GM23338 (cell line): ENCODE measurements around the gene SYNRG. TPM values are rescaled to one million over a fixed set of nuclear protein-coding genes. Genes with fewer than 3 reads are reported as not detected.

Experiments
- ATAC-seq: fragments of 200-7000 bp; cut with Tn5 transposase; 3 replicates; pipeline ENCODE4 v1.9.1; 2020
- DNase-seq: peaks from one replicate; pipeline ENCODE4 v3.0.0-alpha.2; 2015; ENCODE audit warnings: low spot score
- H2AFZ ChIP-seq: fragments of 200-600 bp; sonication (generic); 2 replicates; pipeline ENCODE4 v1.8.0; 2016; ENCODE audit warnings: antibody characterized with exemption, mild to moderate bottlenecking, moderate library complexity
- H3F3A ChIP-seq: fragments of 200-600 bp; sonication (generic); replicated peaks from 2 replicates; pipeline ENCODE4 v1.8.0; 2017; ENCODE audit warnings: antibody characterized with exemption, mixed run types, low read depth
- H3K27ac ChIP-seq: fragments of 200-600 bp; sonication (generic); 2 replicates; pipeline ENCODE4 v1.6.1; 2016; ENCODE audit warnings: low read depth
- H3K27me3 ChIP-seq: fragments of 200-600 bp; sonication (generic); 2 replicates; pipeline ENCODE4 v1.8.0; 2016; ENCODE audit warnings: mild to moderate bottlenecking, mixed run types, moderate library complexity; ENCODE audit not compliant: insufficient read depth
- H3K36me3 ChIP-seq: fragments of 200-600 bp; sonication (generic); 2 replicates; pipeline ENCODE4 v1.8.0; 2016; ENCODE audit warnings: mild to moderate bottlenecking; ENCODE audit not compliant: insufficient read depth
- H3K4me1 ChIP-seq: fragments of 200-600 bp; sonication (generic); 2 replicates; pipeline ENCODE4 v1.8.0; 2016; ENCODE audit warnings: mild to moderate bottlenecking, moderate library complexity; ENCODE audit not compliant: insufficient read depth
- H3K4me2 ChIP-seq: fragments of 200-600 bp; sonication (generic); 2 replicates; pipeline ENCODE4 v1.7.1; 2017; ENCODE audit warnings: mixed run types
- H3K4me3 ChIP-seq: fragments of 200-600 bp; sonication (generic); 2 replicates; pipeline ENCODE4 v1.6.1; 2016; ENCODE audit warnings: mixed run types
- H3K79me2 ChIP-seq: fragments of 200-600 bp; sonication (generic); replicated peaks from 2 replicates; pipeline ENCODE4 v1.8.0; 2017; ENCODE audit warnings: mild to moderate bottlenecking; ENCODE audit not compliant: insufficient read depth
- H3K9me2 ChIP-seq: fragments of 200-600 bp; sonication (generic); 2 replicates; pipeline ENCODE4 v1.8.0; 2017; ENCODE audit not compliant: insufficient read depth
- H4K20me1 ChIP-seq: fragments of 200-600 bp; sonication (generic); replicated peaks from 2 replicates; pipeline ENCODE4 v1.8.0; 2017; ENCODE audit warnings: mild to moderate bottlenecking; ENCODE audit not compliant: insufficient read depth
- H3K27ac Mint-ChIP-seq: 2 replicates; pipeline ENCODE4 v1.8.0; 2020; ENCODE audit warnings: inconsistent platforms, mild to moderate bottlenecking, moderate library complexity, mixed read lengths
- H3K27me3 Mint-ChIP-seq: 3 replicates; pipeline ENCODE4 v1.8.0; 2022; ENCODE audit warnings: low read depth, mild to moderate bottlenecking, moderate library complexity, mixed read lengths, inconsistent platforms; ENCODE audit not compliant: insufficient read depth, poor library complexity
- H3K36me3 Mint-ChIP-seq: 3 replicates; pipeline ENCODE4 v1.8.0; 2021; ENCODE audit warnings: low read depth, mild to moderate bottlenecking, inconsistent platforms, moderate library complexity, mixed read lengths
- H3K4me1 Mint-ChIP-seq: 3 replicates; pipeline ENCODE4 v1.8.0; 2020; ENCODE audit warnings: mild to moderate bottlenecking, inconsistent platforms, mixed read lengths
- H3K4me3 Mint-ChIP-seq: 3 replicates; pipeline ENCODE4 v1.8.0; 2021; ENCODE audit warnings: moderate library complexity, mild to moderate bottlenecking, inconsistent platforms, mixed read lengths
- H3K9me3 Mint-ChIP-seq: 3 replicates; pipeline ENCODE4 v1.8.0; 2020; ENCODE audit warnings: moderate library complexity, mild to moderate bottlenecking, inconsistent platforms, mixed read lengths
- CREB1 ChIP-seq: fragments of 250-450 bp; sonication (Bioruptor Pico); IDR thresholded peaks from 2 replicates; pipeline ENCODE4 v1.5.0; 2020; ENCODE audit warnings: low read depth, mild to moderate bottlenecking, moderate library complexity
- CTCF ChIP-seq, 2 experiments: fragments of 200-600 bp in 1 of 2; sonication (generic) in 1 of 2; conservative IDR thresholded peaks; 2 replicates each; pipeline versions ENCODE4 v1.5.1 to v1.6.1; 2016 to 2017; ENCODE audit warnings: antibody characterized with exemption in 2 of 2, low read depth in 2 of 2, mild to moderate bottlenecking in 2 of 2, moderate library complexity in 1 of 2
- ETS1 ChIP-seq: IDR thresholded peaks from 2 replicates; pipeline ENCODE4 v1.6.1; 2016; ENCODE audit warnings: antibody characterized with exemption
- EZH2 ChIP-seq: fragments of 200-600 bp; sonication (generic); IDR thresholded peaks from one replicate; pipeline ENCODE4 v1.8.0; 2017; ENCODE audit warnings: antibody characterized with exemption, mild to moderate bottlenecking, low read depth; ENCODE audit not compliant: unreplicated experiment
- EZH2phosphoT487 ChIP-seq: fragments of 200-600 bp; sonication (generic); IDR thresholded peaks from one replicate; pipeline ENCODE4 v1.8.1; 2018; ENCODE audit warnings: antibody characterized with exemption; ENCODE audit not compliant: unreplicated experiment
- JUNB ChIP-seq: IDR thresholded peaks from one replicate; pipeline ENCODE4 v1.6.1; 2016; ENCODE audit warnings: antibody characterized with exemption; ENCODE audit not compliant: unreplicated experiment
- NANOG ChIP-seq: IDR thresholded peaks from 2 replicates; pipeline ENCODE4 v1.6.1; 2016; ENCODE audit warnings: antibody characterized with exemption, borderline replicate concordance
- POLR2AphosphoS5 ChIP-seq: IDR thresholded peaks from 2 replicates; pipeline ENCODE4 v1.6.1; 2016; ENCODE audit warnings: antibody characterized with exemption, low read depth
- REST ChIP-seq: IDR thresholded peaks from one replicate; pipeline ENCODE4 v1.6.1; 2018; ENCODE audit warnings: antibody characterized with exemption; ENCODE audit not compliant: unreplicated experiment
- STAT1 ChIP-seq: IDR thresholded peaks from one replicate; pipeline ENCODE4 v1.6.1; 2016; ENCODE audit warnings: antibody characterized with exemption; ENCODE audit not compliant: unreplicated experiment
- ZNF114 ChIP-seq: fragments of 250-450 bp; sonication (Bioruptor Pico); IDR thresholded peaks from 2 replicates; pipeline ENCODE4 v1.5.0; 2020; ENCODE audit warnings: mild to moderate bottlenecking, moderate library complexity
- ZNF331 ChIP-seq: fragments of 250-450 bp; sonication (Bioruptor Pico); IDR thresholded peaks from 2 replicates; pipeline ENCODE4 v1.5.0; 2020; ENCODE audit warnings: low read depth, mild to moderate bottlenecking, moderate library complexity
- ZNF462 ChIP-seq: fragments of 250-450 bp; sonication (Bioruptor Pico); IDR thresholded peaks from 2 replicates; pipeline ENCODE4 v1.5.0; 2020; ENCODE audit warnings: mild to moderate bottlenecking, moderate library complexity
- polyA plus RNA-seq: library from polyadenylated mRNA; unstranded; fragments of >200 nt; fragmentation: Nextera tagmentation; extraction: Ambion mirVana; gene quantifications from 2 replicates; pipeline ENCODE4 v1.2.1, GENCODE V29; 2016
- total RNA-seq: library from RNA; depleted of rRNA; stranded (reverse); fragments of >200 nt; shearing (Covaris generic); gene quantifications from 2 replicates; pipeline ENCODE4 v1.2.3, GENCODE V29; 2014

SYNRG gene
- total and polyA plus RNA-seq, 2 experiments from 2014 or later: 18.6 to 22.6 TPM

- ATAC-seq (no peak), DNase-seq (no peak)
- Mint-ChIP-seq H3K36me3 (peaks cover 24% of the 10 kb centered on the region; the same call in 2 of the 3 replicates), H3K4me1 (peaks cover 31% of the 10 kb centered on the region), H3K27ac (no peak overlapping the region), H3K9me3 (no peaks in the 10 kb centered on the region), H3K27me3 (peaks cover 3% of the 10 kb centered on the region), H3K4me3 (no peak overlapping the region)
- H3K27ac ChIP-seq: no peak overlapping the region
- H3F3A ChIP-seq: no peaks in the 10 kb centered on the region
- H3K36me3 ChIP-seq: peaks cover 18% of the 10 kb centered on the region
- H3K4me3 ChIP-seq: no peak overlapping the region
- no peak overlapping the region for H2AFZ ChIP-seq
- no peaks in the 10 kb centered on the region for H3K9me2 ChIP-seq
- no peaks in the 10 kb centered on the region; the same call in 1 of the 2 replicates for H4K20me1 ChIP-seq
- TF ChIP-seq EZH2phosphoT487 (no peak), JUNB (no peak), EZH2 (no peak), POLR2AphosphoS5 (no peak), ZNF331 (CRISPR knock-in tag) (no peak), REST (no peak), CTCF (conservative IDR thresholded peaks at IDR 0.05; ENCODE audit: low read depth in 2 of 2) (no peak), NANOG (no peak), STAT1 (no peak), ZNF462 (CRISPR knock-in tag) (no peak), ETS1 (no peak), ZNF114 (CRISPR knock-in tag) (no peak), CREB1 (no peak)
- no peaks in the 10 kb centered on the region for H3K27me3 ChIP-seq
- no peak overlapping the region for H3K4me2 ChIP-seq
- no peaks in the 10 kb centered on the region for H3K79me2 ChIP-seq
- H3K4me1 ChIP-seq: peaks cover 19% of the 10 kb centered on the region
Observed at GRCh38 chr17:37481001-37481665, 128.1 kb downstream of the SYNRG start.
